Glomerular visceral epithelial cell (primary cell): Measurements from ENCODE around the gene TMEM213.

Experiments
- DNase-seq: peaks from one replicate; pipeline ENCODE4 v3.0.0-alpha.2; 2016; ENCODE audit errors: extremely low spot score

TMEM213 gene

DNA sequence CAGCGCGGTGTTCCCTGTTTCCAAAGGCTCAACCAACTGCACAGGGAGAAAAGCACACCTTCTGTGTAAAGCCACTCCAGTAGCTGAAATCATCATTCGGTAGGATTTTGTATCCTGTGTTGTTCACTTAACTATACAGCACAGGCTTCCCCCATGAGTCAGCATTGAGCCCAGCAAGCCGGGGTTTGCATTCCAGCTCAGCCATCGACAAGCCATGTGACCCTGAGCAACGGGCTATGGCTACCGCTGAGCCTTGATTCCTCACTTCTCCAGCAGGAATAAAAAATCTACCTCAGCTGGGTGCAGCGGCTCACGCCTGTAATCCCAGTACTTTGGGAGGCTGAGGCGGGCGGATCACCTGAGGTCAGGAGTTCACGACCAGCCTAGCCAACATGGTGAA, 44.3 kb downstream of the TMEM213 start:
- peak; percentile 70 for DNase-seq

DNA sequence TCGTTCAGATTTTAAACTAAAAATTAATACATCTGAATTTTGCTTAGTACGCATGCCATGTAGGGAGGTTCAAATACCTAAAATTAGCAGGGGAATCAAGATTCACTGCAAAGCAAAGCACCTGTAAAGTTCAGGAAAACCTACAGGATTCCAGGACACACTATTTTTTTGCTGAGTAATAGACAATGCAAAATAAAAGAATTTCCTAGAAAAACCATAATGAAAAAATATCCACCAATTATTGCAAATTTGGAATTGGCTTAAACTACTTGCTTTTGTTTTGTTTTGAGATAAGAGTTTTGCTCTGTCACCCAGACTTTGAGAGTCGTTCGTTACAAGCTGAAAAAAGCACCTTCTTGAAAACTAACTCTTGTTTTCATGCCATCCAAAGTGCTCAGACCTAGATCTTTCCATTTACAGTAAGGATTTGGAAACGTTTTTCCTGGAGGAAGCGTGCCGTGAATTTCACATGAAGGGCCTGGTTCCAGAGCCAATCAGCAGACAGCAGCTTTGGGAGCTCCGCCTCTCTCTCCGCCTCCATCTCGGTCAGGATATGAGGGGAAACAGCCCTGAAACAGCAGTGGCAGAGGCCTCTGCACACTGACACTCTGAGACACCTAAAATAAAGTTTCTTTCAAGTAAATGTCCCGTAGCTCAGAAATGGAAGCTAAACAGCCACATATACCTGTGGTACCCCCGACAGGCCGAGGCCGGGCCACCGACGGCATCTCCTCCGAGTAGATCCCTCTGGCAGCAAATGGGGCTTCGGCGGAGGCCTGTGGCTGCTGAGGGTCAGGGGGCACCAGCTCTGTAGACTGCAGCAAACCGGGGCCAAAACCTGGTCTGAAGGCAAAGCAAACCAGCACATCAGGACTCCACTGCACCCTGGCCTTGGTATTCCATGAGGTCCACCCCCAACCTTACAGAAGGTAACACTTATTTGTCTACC, 46.1 kb downstream of the TMEM213 start:
- DNase-seq, result no peak

DNA sequence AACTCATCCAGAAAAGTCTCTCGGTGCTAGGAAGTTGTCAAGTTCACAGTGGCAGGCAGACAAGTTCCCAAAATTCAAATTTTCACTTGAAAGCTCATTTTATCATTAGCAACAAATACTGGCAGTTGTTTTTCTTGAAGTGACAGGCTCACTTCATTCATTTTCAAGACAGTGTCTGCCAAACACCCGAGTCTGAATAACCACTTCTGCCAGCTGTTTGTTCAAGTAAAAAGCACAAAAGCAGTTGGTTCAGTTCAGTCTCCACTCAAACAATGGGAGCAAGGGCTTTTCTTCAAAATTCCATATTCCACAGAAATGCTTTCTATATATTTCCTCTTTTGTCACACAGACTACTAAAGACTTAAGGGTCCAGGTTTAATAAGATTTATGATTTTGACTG, 47.9 kb downstream of the TMEM213 start:
- no peak for DNase-seq

DNA sequence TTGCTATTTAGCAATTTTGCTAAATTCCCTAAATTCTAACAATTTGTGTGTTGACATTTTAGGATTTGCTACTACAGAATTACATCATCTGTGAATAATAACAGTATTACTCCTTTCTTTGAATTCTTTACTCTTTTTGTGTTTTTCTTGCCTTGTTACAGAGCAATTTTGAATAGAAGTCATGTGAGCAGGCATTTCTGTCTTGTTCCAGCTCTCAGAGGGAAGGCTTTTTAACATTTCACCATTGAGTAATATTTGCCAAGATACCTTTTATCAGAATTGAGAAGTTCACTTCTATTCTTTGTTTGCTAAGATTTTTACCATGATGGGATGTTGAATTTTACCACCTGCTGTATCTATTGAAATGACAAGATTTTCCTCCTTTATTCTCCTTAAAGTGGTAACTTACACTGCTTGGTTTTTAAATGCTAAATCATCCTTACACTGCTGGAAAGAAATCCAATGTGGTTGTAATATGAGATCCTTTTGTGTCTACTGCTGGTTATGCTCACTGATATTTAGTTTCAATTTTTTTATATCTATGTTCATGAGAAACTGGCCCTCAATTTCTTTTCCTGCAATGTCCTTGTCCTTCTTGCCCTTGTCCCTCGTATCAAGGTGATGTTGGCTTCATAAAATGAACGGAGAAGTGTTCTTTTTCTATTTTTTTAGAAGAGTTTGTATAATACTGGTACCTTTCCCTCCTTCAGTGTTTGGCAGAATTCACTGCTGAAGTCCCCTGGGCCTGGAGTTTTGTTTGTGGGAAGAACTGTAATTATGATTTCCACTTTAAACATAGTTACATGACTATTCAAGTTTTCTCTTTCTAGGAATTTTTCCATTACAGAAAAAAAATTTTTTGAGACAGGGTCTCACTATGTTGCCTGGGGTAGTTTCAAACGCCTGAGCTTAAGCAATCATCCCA, 50.5 kb downstream of the TMEM213 start:
- no peak for DNase-seq

DNA sequence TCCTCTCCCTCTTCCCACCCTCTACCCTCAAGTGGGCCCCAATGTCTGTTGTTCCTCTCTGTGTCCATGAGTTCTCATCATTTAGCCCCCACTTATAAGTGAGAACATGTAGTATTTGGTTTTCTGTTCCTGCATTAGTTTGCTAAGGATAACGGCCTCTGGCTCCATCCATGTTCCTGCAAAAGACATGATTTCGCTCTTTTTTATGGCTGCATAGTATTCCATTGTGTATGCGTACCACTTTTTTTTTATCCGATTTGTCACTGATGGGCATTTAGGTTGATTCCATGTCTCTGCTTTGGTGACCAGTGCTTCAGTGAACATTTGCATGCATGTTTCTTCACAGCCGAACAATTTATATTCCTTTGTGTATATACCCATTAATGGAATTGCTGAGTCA, 51.9 kb downstream of the TMEM213 start:
- no peak for DNase-seq

DNA sequence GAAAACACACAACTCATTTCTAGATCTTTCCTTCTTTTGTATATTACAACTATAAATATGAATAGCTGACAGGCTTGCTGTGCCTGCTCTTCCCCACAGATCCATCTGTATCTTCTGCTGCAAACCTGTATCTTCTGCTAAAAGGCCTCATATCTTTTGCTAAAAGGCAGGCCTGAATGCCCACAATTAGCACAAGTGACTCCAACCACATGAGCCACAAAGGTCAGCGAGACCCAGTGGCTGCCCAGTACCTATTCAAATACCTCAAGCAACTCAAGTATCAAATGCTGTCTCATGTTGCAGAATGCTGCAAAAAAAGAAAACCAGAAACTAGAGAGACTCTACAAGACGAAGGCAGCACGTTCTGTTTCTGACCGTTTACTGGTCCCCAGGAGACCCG, 54.7 kb downstream of the TMEM213 start:
- no peak for DNase-seq

DNA sequence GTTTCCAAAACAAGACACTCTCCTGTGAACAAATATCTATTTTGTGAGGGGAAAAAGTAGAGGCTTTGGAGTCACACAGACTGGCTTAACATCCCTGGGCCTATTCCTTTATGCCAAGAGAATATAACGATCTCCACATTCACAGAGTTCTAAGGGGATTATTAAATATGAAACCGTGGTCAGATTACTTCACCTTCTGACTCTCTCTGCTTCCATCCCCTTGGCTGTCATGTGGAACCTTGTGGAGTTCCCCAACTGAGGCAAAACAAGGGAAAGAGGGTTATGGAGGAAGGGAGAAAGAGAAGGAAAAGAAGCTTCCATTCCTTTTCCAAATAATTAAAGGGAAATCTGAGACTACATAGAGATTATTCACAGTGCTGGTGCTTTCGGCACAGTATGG, 55.7 kb downstream of the TMEM213 start:
- DNase-seq, result no peak

DNA sequence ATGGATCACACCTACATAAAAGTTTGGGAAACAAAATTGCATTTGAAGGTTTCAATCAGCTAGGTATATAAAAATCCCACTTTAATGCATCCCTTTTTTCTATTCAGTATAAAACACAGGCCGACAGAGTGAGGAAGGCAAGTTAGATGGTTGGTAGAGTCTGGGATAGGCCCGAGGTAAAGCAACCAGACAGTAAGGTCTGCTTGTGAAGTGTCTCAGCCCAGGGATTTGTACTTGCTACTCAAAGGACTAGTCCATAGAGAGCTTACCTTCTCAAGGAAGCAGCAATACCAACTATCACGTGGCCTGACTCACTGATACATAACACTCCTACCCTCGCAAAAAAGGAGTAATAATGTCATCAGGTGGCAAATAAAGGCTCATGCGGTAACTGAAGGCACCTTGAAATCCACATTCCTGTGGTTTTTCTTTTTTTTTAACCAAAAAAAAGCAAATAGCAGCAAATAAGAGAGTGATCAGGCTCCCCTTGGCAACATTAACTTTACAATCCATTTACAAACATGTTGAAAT, 56.4 kb downstream of the TMEM213 start:
- DNase-seq, result peak; percentile 35

DNA sequence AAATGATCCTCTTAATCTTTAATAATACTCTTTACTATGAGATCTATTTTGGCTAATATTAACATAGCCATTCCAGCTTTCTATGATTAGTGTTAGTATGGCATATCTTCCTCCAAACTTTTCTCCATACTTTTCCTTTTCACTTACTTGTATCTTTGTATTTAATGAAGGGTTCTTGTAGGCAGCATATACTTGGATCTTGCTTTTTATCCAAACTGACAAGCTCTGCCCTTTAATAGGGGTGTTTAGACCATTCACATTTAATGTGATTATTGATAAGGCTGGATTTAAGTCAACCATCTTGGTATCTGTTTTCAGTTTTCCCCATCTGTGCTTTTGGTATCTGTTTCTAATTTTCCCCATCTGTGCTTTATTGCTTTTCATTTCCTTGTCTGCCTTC, 59.9 kb downstream of the TMEM213 start:
- DNase-seq, result no peak

DNA sequence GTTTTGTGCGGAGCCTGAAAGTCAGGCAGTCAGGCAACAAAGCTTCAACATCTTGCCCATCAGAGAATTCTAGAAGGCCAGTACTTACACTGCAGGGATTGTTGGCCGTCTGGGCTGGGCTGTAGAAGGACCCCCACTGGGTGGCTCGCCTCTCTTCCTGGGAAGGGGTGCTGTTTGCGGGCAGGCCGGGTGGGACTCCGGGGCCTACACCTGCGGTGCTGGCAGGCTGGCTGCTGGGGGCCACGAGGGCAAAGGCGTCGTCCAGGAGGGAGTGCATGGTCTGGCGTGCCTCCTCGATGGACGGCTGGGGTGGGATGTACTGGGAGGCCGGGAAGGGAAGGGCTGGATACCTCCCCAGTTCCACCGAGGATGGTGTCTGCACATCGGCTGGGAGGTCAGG, 63.3 kb downstream of the TMEM213 start:
- no peak for DNase-seq

DNA sequence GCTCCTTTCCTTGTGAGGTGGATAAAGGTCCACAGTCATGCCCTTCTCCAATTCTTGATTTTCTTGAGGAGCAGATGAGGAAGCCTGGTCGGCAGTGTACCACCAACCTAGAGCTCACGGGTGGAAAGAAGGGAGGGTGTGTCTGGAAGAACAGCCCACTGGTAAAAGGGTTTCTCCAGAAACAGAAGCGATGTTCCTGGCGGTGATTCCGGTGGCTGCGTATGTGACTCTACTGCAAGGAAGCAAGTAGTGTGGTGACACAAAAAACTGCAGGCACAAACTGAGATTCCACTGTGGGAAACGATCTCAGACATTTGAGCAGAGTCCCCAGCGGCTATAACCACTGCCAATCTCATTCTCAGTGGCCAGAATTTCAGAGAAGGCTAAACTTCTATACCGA, 66.1 kb downstream of the TMEM213 start:
- no peak for DNase-seq

DNA sequence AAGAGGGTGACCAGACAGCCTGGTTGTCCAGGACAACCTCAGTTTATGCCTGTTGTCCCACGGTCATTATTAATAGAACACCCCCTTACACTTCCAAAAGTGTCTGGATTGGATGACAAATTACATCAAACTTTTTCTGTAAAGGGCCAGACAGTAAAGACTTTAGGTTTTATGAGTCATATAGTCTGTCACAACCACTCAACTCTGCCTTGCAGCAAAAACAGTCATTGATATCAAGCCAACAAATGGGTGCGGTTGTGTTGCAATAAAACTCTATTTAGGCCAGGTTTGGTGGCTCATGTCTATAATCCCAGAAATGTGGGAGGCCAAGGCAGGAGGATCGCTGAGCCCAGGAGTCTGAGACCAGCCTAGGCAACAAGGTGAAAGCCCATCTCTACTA, 66.9 kb downstream of the TMEM213 start:
- peak; percentile 58 for DNase-seq

DNA sequence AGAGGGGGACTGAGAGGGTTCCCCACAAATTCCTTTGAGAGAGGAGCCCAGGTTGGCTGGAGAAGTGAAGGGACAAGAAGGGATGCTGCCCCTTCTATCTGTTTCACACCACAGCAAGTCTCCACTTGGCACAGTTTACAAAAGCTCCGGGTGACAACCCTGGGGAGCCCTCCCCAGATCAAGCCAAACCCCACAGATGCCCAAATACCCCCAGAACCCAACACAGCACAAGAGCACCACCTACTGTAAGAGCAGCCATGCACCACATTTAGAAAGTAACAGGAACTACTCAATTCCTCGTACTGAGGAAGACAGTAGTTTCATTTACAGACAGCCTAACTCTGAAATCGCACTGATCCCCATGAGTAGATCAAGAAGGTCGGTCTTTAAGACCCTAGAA, 68.0 kb downstream of the TMEM213 start:
- DNase-seq, result peak; percentile 17

DNA sequence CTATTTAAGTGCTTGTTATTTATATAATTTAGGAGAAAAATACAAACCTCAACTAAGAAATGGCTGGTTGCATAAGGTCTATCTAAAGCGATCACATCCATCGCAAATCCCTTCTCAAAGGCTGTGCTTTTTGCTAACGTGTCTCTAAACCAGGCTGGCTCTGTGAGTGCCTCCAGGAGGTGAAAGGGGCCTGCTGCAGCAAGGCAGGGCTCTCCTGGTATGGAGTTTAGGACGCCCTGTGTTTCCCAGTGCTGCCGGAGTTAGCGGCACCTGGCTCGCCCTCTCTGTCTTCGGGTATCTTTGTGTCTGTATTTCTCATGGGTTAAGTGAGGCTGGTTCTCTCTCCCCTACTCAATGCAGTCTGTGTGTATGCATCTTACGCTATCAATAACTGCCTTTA, 68.6 kb downstream of the TMEM213 start:
- DNase-seq, result no peak

DNA sequence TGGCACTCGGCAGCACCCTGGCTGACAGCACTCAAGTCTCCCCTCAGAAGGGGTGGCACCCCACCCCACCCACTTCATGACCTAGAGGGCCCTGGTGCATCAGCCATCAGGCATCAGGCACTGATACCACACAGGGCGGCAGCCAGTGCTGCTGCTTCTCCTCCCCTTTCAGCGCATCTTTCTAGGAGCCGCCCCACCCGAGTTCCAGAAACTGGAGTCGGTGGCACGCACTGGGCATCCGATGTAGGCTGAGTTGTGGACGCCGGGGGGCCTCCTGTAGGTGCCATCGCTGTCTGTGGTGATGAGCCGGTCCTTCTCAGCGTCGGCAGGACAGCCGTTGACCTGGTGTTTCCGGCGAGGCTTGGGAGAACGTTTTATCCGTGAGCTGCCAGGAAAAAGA, 70.0 kb downstream of the TMEM213 start:
- no peak for DNase-seq

DNA sequence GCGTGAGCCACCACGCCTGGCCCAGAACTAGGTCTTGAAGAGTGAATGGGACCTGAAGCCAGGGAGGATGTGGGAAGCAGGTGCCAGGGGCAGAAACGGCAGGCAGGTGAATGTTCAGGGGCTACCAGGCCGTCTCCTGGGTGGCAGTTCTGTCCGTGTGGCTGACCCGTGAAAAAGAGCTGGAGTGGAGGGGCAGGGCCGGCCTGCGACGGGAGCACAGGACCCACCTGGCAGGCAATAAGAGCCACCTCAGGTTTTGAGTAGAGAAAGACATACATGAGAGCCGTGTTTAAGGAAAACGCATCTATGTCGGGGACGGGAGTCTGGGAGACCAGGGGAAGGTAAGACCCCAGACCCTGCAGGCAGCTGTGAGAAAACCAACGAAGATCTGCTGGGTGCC, 70.9 kb downstream of the TMEM213 start:
- no peak for DNase-seq

DNA sequence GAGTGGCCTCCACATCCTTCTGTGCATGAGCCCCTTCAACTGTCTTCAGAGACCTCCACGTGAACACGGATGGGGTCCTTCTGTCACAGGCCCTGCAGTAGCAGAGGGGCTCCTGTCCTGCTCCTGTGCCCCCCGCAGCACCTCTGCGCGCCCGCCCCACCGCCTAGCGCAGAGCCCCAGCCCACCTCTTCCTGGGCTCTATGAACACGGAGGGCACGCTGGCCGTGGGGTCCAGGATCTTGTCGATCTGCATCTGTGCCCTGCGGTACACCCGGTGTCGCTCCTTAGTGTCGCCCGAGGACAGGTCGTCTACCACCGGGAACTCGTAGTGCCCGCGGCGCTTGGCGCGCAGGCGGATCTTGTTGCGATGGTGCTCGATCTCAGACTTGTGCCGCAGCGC, 71.6 kb downstream of the TMEM213 start:
- no peak for DNase-seq

DNA sequence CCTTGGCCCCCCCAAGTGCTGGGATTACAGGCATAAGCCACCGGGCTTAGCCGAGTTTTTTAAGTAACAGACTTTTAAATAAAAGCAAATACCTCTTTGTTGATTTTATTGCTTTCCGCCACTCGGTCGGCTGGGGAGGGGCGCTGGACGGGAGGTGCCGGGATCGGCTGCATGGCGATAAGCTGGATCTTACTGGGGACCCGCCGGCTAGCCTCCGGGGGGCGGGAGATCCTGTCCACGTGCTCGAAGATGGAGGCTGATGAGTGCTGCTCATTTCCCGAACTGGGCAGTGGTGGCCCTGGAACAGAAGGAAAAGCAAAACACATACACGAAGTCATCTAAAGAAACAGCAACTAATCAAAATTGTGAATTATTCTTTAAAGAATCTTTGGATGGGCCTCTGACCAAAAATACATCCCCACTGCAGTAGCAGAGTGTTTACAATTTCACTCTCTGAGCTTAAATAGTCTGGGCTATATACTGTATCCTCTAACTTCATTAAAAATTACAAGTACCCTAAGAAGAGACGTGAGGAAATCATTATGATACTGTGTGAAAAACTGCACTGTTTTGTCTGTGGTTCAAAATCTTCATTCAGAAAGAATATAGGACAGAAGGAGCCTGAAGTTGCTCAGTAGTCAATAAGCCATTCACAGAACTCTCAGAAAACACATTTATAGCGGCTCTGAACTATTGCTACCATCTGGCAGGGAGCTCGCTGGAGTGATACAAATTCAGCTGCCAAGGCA, 73.4 kb downstream of the TMEM213 start:
- no peak for DNase-seq

DNA sequence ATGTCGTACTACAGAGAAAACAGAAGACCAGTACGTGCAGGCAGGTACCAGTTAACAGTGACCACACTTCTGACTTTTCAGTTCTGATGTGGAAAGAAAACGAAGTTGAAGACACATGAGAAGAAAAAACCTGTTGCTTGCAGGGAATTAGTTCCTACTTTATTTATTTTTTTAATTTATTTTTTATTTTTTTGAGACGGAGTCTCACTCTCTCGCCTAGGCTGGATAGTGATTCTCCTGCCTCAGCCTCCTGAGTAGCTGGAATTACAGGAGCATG, 74.0 kb downstream of the TMEM213 start:
- DNase-seq, result no peak

DNA sequence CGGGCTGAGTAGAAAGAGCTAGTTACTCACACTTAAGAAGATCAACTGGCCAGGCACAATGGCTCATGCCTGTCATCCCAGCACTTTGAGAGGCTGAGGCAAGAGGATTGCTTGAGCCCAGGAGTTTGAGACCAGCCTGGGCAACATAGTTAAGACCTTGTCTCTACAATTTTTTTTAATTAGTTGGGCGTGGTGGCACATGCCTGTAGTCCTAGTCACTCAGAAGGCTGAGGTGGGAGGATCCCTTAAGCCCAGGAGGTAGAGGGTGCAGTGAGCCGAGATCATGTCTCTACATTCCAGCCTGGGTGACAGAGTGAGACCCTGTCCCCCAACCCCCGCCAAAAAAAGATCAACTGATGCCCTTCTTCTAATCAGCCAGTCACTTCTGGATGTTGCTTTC, 74.8 kb downstream of the TMEM213 start:
- peak; percentile 47 for DNase-seq

DNA sequence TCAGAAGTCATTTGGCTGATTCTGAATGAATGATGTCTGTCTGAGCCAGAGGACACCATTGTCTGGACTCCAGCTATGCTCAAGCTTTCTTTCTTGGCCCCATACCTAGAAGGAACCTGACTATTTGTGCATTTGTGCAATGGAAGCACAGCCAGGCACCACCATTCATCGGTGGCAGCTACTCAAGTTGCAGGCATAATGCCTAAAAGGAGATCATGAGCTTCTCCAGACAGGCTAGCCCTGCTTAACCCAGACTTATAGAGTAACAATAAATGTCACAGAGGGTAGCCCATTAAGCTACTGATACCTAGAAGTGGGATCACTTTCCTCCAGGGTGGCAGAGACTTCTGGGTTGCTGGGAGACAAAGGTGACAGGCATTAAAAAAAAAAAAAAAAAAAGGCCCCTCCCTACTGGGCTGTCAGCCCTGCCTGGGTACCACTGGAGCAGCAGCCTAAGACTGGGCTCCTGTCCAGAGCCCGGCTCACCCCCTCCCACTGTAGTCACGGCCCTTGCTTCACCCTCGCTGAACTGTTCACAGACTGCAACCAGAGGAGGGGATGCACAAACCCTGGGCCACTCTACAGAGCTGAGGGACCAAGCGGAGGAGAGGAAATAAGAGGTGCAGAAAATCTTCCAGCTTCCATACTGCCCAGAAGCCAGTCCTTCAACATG, 75.6 kb downstream of the TMEM213 start:
- DNase-seq, result no peak
